Ishikawa (cell line): Measurements from ENCODE around the gene GPATCH4.

ENCODE experiments used
- EP300 ChIP-seq: IDR thresholded peaks from 2 replicates; pipeline ENCODE4 v1.6.1; 2012; ENCODE audit warnings: borderline replicate concordance
- RAD21 ChIP-seq: IDR thresholded peaks from 2 replicates; pipeline ENCODE4 v1.6.1; 2012; ENCODE audit warnings: low read depth
- TEAD4 ChIP-seq: IDR thresholded peaks from 2 replicates; pipeline ENCODE4 v1.6.1; 2012

DNA sequence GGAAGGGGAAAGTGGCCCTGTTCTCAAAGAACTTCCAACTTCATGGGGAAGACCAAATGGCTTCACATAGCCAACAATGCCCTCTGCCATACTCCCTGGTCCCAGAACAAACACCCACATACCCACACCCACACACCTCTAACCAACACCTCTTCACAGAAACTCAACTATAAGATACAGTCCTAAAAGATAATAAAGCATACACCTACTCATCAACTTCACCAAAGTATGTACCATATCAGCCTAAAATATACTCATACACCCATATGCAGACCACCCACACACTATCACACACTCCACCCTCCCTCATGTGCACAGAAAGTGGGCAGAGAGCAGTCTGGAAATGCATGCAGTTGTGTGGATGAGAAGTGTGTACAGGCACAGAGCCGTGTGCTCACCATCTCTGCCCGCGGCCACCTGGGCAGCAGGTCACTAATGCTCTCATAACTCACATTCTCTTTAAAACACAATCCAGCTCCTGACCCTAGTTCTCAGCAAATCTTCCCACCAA lies 56.6 kb downstream of the GPATCH4 start:
- TF ChIP-seq EP300: no peak
- TF ChIP-seq RAD21: no peak
- no peak for TF ChIP-seq TEAD4
